Measurements from ENCODE around the gene LAMB4. TPM values are rescaled to one million over a fixed set of nuclear protein-coding genes. Genes with fewer than 3 reads are reported as not detected.

LAMB4 gene
- total and polyA plus RNA-seq, 2 experiments from 2014 or later, result 0.16 TPM; not detected in 1

DNA sequence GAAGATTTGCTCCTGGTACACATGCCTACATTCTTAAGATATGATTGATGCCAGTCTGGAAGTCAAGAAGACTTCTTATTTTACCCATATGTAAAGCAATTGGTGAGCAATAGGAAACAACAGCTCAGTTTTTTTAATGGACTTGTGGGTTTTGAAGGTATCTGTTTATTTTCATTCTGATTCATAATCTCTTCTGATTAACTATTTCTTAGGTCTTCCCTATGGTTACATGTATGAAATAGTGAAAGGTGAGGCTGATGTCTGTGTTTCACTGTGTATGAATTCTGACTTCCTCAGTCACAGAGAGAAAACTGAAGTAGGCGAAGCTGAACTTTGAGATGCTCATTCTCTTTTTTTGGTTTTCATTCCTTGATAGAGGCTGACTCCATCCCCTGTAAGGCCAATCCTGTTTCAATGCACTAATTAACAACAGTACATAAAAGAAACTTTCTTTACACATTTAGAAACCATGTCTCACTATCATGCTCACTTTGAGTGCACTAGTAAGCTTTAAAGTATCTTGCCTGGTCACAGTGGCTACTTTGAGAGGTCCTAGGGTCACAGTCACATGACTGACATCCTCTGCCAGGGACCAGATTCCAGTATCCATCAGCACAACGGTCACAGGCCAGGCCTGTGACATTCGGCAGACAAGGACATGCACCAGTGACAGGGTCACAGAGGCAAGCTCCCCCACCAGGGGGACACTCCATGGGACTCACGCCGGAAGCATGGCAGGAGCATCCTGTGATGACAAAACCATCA, 67.7 kb downstream of the LAMB4 start:
- WGBS, 2 experiments (ENCODE audit: low coverage in 1 of 2, low lambda C conversion rate in 2 of 2, missing lambda C conversion rate in 2 of 2), result 70 to 79% methylated on average over 5 of the region's 5 CpGs
- Histone ChIP-seq H3K27ac (no peak overlapping the region), H3K4me2 (ENCODE audit: unreplicated experiment) (no peak overlapping the region), H3K4me3 (no peak overlapping the region), H3K9ac (no peak overlapping the region), H3K36me3 (ENCODE audit: low read depth) (no peaks in the 10 kb centered on the region), H3K9me3 (ENCODE audit: low read depth) (no peaks in the 10 kb centered on the region), H3K4me1 (ENCODE audit: insufficient read depth) (peaks cover 6% of the 10 kb centered on the region; the same call in 1 of the 2 replicates), H2AFZ (no peak overlapping the region), H3K79me2 (ENCODE audit: insufficient read depth) (no peaks in the 10 kb centered on the region), H3K9me2 (ENCODE audit: insufficient read depth) (no peaks in the 10 kb centered on the region), H4K20me1 (ENCODE audit: insufficient read depth) (no peaks in the 10 kb centered on the region), H3K27me3 (replicated peaks; ENCODE audit: insufficient read depth) (no peaks in the 10 kb centered on the region), H3F3A (ENCODE audit: insufficient read depth) (0 out of 2 replicates have a peak, but pooled peaks cover 10% of the 10 kb centered on the region)
- DNase-seq, result peak; percentile 56
- in situ Hi-C loops (cut with MboI), result no loop called here
- TF ChIP-seq EZH2phosphoT487 (IDR thresholded peaks at IDR 0.05; ENCODE audit: insufficient read depth, low read depth), result 0 out of 2 replicates have a peak, but pooled peaks have one; percentile 43
- TF ChIP-seq EZH2 (IDR thresholded peaks at IDR 0.05; ENCODE audit: insufficient read depth, poor library complexity, severe bottlenecking), result no peak

DNA sequence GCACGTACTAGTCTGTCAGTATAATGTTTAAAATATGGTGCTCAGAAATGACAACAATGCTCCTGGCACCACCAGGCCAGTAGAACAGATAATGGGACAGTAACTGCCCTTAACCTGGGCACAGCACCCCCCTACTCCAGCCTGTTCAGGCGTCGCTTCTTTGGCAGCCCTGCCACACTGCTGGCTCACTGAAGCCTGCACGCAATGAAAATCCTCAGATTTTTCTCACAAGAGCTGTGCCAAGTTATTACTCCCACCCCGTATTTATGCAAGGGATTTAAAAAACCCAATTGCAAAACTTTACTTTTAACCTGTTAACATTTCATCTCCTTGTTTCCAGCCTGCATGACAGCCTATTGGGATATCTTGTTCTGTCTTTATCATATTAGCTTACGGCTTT, 70.6 kb downstream of the LAMB4 start:
- in situ Hi-C loops (cut with MboI), result no loop called here
- Histone ChIP-seq H3K79me2 (ENCODE audit: insufficient read depth) (no peaks in the 10 kb centered on the region), H3K9ac (no peak overlapping the region), H2AFZ (no peak overlapping the region), H3K9me2 (ENCODE audit: insufficient read depth) (no peaks in the 10 kb centered on the region), H3K27me3 (replicated peaks; ENCODE audit: insufficient read depth) (no peaks in the 10 kb centered on the region), H3K4me1 (ENCODE audit: insufficient read depth) (peaks cover 6% of the 10 kb centered on the region; the same call in 1 of the 2 replicates), H4K20me1 (ENCODE audit: insufficient read depth) (no peaks in the 10 kb centered on the region), H3K4me3 (no peak overlapping the region), H3F3A (ENCODE audit: insufficient read depth) (0 out of 2 replicates have a peak, but pooled peaks cover 10% of the 10 kb centered on the region), H3K36me3 (ENCODE audit: low read depth) (no peaks in the 10 kb centered on the region), H3K9me3 (ENCODE audit: low read depth) (no peaks in the 10 kb centered on the region), H3K27ac (no peak overlapping the region), H3K4me2 (ENCODE audit: unreplicated experiment) (no peak overlapping the region)
- no peak for DNase-seq
- WGBS, 2 experiments (ENCODE audit: low coverage in 1 of 2, low lambda C conversion rate in 2 of 2, missing lambda C conversion rate in 2 of 2), result 67 to 71% methylated on average over 6 of the region's 6 CpGs
- no peak for TF ChIP-seq EZH2 (IDR thresholded peaks at IDR 0.05; ENCODE audit: insufficient read depth, poor library complexity, severe bottlenecking)
- TF ChIP-seq EZH2phosphoT487 (IDR thresholded peaks at IDR 0.05; ENCODE audit: insufficient read depth, low read depth), result no peak

DNA sequence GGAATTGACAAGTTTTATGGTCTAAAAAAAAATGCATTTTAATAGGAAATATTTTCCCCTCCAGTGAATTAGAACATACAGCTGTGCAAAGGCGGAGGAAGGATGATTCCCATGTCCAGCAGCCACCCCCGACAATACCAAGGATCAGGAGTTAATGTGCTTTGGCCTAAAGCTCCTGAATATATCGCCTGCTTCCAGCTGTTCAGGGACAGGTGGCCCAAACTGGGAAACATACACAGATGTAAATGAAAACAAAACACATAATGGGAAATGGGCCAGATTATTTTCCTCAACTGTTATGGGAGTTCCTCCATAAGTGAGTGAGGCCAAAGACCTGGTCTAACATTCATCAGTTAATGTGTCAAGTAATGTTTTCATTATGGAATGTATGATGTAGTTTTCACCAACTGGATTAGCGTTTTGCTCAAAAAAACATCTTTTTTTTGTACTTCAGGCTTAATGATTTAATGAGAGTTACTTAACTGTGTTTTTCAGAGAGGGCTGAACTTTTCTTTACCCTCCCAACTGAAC, 72.1 kb downstream of the LAMB4 start:
- no peak overlapping the region for H3K9ac ChIP-seq
- H3K27me3 ChIP-seq (replicated peaks; ENCODE audit: insufficient read depth), result no peaks in the 10 kb centered on the region
- no peak for DNase-seq
- no peaks in the 10 kb centered on the region for H3K79me2 ChIP-seq (ENCODE audit: insufficient read depth)
- H3K9me2 ChIP-seq (ENCODE audit: insufficient read depth), result no peaks in the 10 kb centered on the region
- no peak overlapping the region for H3K27ac ChIP-seq
- H3K4me2 ChIP-seq (ENCODE audit: unreplicated experiment), result no peak overlapping the region
- H2AFZ ChIP-seq, result no peak overlapping the region
- H3F3A ChIP-seq (ENCODE audit: insufficient read depth), result 0 out of 2 replicates have a peak, but pooled peaks cover 10% of the 10 kb centered on the region
- TF ChIP-seq EZH2phosphoT487 (IDR thresholded peaks at IDR 0.05; ENCODE audit: insufficient read depth, low read depth) (no peak), EZH2 (IDR thresholded peaks at IDR 0.05; ENCODE audit: insufficient read depth, poor library complexity, severe bottlenecking) (no peak)
- H3K4me3 ChIP-seq, result no peak overlapping the region
- H4K20me1 ChIP-seq (ENCODE audit: insufficient read depth), result no peaks in the 10 kb centered on the region
- H3K36me3 ChIP-seq (ENCODE audit: low read depth), result no peaks in the 10 kb centered on the region
- WGBS, 2 experiments (ENCODE audit: low coverage in 1 of 2, low lambda C conversion rate in 2 of 2, missing lambda C conversion rate in 2 of 2), result 59 to 62% methylated on average over 4 of the region's 4 CpGs
- peaks cover 6% of the 10 kb centered on the region; the same call in 1 of the 2 replicates for H3K4me1 ChIP-seq (ENCODE audit: insufficient read depth)
- no peaks in the 10 kb centered on the region for H3K9me3 ChIP-seq (ENCODE audit: low read depth)
- in situ Hi-C loops (cut with MboI), result no loop called here

DNA sequence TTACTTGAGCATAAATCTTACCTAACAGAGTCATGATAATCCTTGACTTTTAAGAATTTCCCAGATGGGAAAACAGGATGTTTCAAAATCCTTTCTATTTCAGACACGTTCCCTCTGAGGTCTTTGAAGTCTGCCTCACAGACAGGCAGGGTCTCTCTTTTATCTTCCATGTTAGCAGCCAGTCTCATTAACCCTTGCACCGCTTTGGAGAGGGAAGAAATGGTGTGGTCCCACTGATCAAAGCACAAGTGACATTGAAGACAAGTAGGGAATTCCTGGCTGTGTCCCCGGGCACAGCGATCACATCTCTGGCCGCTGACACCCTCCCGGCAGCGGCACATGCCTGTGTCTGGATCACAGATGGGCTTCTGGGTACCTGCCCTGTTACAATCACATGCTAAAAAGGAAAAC, 74.5 kb downstream of the LAMB4 start:
- in situ Hi-C loops (cut with MboI), result no loop called here
- Histone ChIP-seq H2AFZ (peak overlapping the region; percentile 61; the same call in 1 of the 2 replicates), H3K4me1 (ENCODE audit: insufficient read depth) (no peaks in the 10 kb centered on the region), H3F3A (ENCODE audit: insufficient read depth) (no peaks in the 10 kb centered on the region), H3K27me3 (replicated peaks; ENCODE audit: insufficient read depth) (no peaks in the 10 kb centered on the region), H3K4me3 (no peak overlapping the region), H3K9me3 (ENCODE audit: low read depth) (no peaks in the 10 kb centered on the region), H3K9me2 (ENCODE audit: insufficient read depth) (no peaks in the 10 kb centered on the region), H3K4me2 (ENCODE audit: unreplicated experiment) (no peak overlapping the region), H3K27ac (no peak overlapping the region), H4K20me1 (ENCODE audit: insufficient read depth) (no peaks in the 10 kb centered on the region), H3K9ac (no peak overlapping the region), H3K36me3 (ENCODE audit: low read depth) (no peaks in the 10 kb centered on the region), H3K79me2 (ENCODE audit: insufficient read depth) (no peaks in the 10 kb centered on the region)
- TF ChIP-seq EZH2 (IDR thresholded peaks at IDR 0.05; ENCODE audit: insufficient read depth, poor library complexity, severe bottlenecking), result no peak
- no peak for TF ChIP-seq EZH2phosphoT487 (IDR thresholded peaks at IDR 0.05; ENCODE audit: insufficient read depth, low read depth)
- DNase-seq, result no peak
- WGBS, 2 experiments (ENCODE audit: low coverage in 1 of 2, low lambda C conversion rate in 2 of 2, missing lambda C conversion rate in 2 of 2), result 13 to 22% methylated on average over 7 of the region's 7 CpGs

All from GM23248 (cell line).